PFSK-1 (cell line): ENCODE results near the gene CAMKMT.

ENCODE experiments used
- FOXP2 ChIP-seq: optimal IDR thresholded peaks from 2 replicates; pipeline ENCODE3; 2011; ENCODE audit warnings: borderline replicate concordance, control low read depth, inconsistent platforms; ENCODE audit not compliant: insufficient read depth; ENCODE audit errors: extremely low read length, extremely low read depth
- POLR2AphosphoS5 ChIP-seq: IDR thresholded peaks from 2 replicates; pipeline ENCODE4 v1.6.1; 2012; ENCODE audit warnings: low read depth, mild to moderate bottlenecking, control low read depth, low read length, moderate library complexity
- SIN3A ChIP-seq: IDR thresholded peaks from 2 replicates; pipeline ENCODE4 v1.6.1; 2012; ENCODE audit warnings: mild to moderate bottlenecking, low read length, moderate library complexity, borderline replicate concordance; ENCODE audit not compliant: insufficient read depth
- TAF1 ChIP-seq: IDR thresholded peaks from 2 replicates; pipeline ENCODE4 v1.6.1; 2012; ENCODE audit warnings: low read length, control low read depth, borderline replicate concordance; ENCODE audit not compliant: insufficient read depth
- TF ChIP-seq, protein P1 (sequence below), 2 experiments: IDR thresholded peaks; 2 replicates each; pipeline versions ENCODE4 v1.6.1 to v1.8.0; 2011 to 2012; ENCODE audit warnings: low read depth in 2 of 2, low read length in 2 of 2, control low read depth in 1 of 2, inconsistent platforms in 1 of 2, mild to moderate bottlenecking in 1 of 2, moderate library complexity in 1 of 2; ENCODE audit not compliant: insufficient read depth in 1 of 2

CAMKMT gene

DNA sequence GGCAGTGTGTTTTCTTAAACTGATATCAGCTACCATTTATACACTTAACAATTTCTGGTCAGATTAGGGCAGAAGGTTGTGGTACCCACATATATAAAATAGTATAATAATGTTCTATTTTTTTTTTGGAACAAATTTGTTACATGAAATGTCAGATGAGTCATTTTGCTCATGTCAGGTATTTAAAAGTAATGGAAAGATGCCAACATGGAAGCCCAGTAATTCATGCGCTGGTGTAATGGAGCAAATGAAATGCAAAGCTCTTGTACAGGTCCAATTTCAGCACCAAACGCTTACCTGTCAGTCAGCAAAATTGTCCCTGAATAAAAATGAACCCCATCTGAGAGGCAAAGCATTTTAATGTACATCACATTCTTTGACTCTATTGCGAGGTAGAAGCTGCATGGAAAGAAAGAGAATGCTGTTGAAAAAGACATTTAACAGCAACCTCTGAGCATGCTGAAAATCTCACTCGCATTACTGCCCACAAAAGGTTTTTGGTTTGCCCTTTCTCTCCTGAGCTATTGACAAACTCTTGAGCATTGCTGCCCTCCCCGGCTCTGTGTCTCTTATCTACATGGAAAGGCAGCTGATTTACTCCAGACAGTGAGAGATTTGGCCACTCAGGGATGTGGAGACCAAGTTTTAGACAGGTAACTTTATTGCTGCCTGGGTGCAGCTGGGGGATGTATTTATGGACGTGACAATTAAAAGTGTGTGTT, 217.5 kb downstream of the CAMKMT start:
- no peak for TF ChIP-seq SIN3A
- TF ChIP-seq, protein P1, sequence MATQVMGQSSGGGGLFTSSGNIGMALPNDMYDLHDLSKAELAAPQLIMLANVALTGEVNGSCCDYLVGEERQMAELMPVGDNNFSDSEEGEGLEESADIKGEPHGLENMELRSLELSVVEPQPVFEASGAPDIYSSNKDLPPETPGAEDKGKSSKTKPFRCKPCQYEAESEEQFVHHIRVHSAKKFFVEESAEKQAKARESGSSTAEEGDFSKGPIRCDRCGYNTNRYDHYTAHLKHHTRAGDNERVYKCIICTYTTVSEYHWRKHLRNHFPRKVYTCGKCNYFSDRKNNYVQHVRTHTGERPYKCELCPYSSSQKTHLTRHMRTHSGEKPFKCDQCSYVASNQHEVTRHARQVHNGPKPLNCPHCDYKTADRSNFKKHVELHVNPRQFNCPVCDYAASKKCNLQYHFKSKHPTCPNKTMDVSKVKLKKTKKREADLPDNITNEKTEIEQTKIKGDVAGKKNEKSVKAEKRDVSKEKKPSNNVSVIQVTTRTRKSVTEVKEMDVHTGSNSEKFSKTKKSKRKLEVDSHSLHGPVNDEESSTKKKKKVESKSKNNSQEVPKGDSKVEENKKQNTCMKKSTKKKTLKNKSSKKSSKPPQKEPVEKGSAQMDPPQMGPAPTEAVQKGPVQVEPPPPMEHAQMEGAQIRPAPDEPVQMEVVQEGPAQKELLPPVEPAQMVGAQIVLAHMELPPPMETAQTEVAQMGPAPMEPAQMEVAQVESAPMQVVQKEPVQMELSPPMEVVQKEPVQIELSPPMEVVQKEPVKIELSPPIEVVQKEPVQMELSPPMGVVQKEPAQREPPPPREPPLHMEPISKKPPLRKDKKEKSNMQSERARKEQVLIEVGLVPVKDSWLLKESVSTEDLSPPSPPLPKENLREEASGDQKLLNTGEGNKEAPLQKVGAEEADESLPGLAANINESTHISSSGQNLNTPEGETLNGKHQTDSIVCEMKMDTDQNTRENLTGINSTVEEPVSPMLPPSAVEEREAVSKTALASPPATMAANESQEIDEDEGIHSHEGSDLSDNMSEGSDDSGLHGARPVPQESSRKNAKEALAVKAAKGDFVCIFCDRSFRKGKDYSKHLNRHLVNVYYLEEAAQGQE (IDR thresholded peaks at IDR 0.05; ENCODE audit: insufficient read depth in 1 of 2, low read depth in 2 of 2, low read length in 2 of 2), result no peak
- TF ChIP-seq POLR2AphosphoS5, result no peak
- TF ChIP-seq FOXP2, result no peak
- TF ChIP-seq TAF1, result no peak

DNA sequence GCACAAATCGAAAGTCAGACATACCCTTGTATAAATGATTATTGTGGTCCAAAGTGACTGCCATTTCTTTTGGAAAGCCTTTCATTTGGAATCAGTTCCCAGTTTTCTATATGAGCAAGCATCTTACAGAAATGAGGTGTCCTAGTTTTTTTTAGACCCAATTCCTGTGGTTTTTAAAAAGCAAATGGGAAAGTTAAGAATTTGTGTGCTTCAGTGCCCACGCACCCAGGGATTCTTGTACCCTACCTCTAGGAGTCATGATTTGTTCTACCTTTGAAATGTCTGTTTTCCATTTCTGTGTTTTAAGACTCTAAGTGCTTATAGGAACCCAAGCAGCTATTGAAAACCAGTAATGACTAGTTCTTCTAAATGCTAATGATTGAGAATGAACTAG, 218.1 kb downstream of the CAMKMT start:
- TF ChIP-seq SIN3A, result no peak
- TF ChIP-seq FOXP2, result no peak
- no peak for TF ChIP-seq TAF1
- TF ChIP-seq POLR2AphosphoS5, result no peak
- TF ChIP-seq, protein P1 (IDR thresholded peaks at IDR 0.05; ENCODE audit: insufficient read depth in 1 of 2, low read depth in 2 of 2, low read length in 2 of 2), result no peak

DNA sequence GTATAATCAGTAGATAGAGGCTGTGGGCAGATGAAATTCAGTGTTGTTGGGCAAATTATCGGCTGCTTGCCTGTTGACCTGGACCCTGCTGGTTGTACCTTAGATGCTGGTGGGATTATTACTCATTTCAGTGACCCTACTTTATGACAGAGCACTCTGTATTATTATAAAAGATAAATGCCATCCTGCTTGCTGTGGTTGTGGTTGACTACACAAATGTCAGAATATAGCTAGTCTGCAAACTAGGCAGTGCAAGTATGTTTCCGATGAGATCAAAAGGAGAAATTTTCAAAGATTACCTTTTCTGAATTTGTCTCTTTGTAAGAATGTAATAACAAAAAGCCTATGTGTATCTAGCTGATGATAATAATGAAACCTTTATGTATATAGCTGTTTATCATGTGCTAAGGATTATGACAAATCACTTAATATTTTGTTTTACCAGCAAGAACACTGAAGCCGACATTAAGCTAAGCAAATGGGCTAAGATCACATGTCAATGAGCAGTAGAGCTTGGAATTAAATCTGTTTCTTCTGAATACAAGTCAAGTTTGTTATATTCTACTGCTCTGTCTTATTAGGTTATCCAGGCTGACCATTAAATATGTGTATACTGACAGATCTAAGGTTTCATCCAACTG, 219.2 kb downstream of the CAMKMT start:
- TF ChIP-seq, protein P1 (IDR thresholded peaks at IDR 0.05; ENCODE audit: insufficient read depth in 1 of 2, low read depth in 2 of 2, low read length in 2 of 2), result no peak
- TF ChIP-seq SIN3A, result no peak

DNA sequence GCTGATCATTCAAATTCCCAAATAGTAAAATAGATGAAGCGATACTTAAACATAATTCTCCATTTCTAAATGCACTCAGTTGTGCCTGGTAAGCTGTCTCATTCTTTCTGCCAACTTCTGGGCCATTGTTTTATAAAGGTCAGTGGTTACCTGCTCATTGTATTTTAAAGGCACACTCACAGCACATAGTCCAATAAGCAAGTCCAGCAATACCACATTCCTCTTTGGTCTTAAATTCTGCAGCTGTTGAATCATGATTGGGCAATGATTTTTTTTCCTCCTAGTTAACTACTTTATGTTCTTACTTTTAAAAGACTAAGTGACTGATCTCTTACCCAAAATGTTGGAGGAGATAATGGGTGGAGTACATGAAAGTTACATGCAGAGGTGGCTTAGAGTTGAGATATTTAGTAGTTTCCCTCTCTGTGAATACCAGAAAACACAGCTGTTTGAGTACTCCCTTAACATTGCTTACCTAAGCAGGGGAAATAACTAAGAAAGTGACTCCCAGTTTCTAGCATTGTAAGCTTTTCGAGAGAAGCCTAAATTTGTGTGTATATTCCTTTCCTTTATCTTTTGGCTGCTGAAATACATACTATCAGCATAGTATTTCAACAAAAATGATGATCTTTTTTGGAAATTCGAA, 220.7 kb downstream of the CAMKMT start:
- TF ChIP-seq POLR2AphosphoS5, result no peak
- TF ChIP-seq TAF1, result no peak
- TF ChIP-seq FOXP2, result no peak
- TF ChIP-seq, protein P1 (IDR thresholded peaks at IDR 0.05; ENCODE audit: insufficient read depth in 1 of 2, low read depth in 2 of 2, low read length in 2 of 2), result no peak
- no peak for TF ChIP-seq SIN3A
